Mesothelial cell of epicardium (in vitro differentiated cells): ENCODE data around the gene GHDC. TPM values are rescaled to one million over a fixed set of nuclear protein-coding genes. Genes with fewer than 3 reads are reported as not detected.

ENCODE experiments used
- DNase-seq, 2 experiments: peaks; one replicate each; pipeline ENCODE4 v3.0.0; 2021; ENCODE audit warnings: low spot score in 2 of 2; ENCODE audit not compliant: unreplicated experiment in 2 of 2
- H3K27ac Mint-ChIP-seq: 2 replicates; pipeline ENCODE4 v1.8.0; 2021; ENCODE audit warnings: mixed read lengths
- H3K27me3 Mint-ChIP-seq: 2 replicates; pipeline ENCODE4 v1.8.0; 2021; ENCODE audit warnings: low read depth, mixed read lengths
- H3K36me3 Mint-ChIP-seq: 2 replicates; pipeline ENCODE4 v1.8.0; 2021; ENCODE audit warnings: mixed read lengths
- H3K4me1 Mint-ChIP-seq: 2 replicates; pipeline ENCODE4 v1.8.0; 2021; ENCODE audit warnings: mixed read lengths
- H3K4me3 Mint-ChIP-seq: 2 replicates; pipeline ENCODE4 v1.8.0; 2021; ENCODE audit warnings: mild to moderate bottlenecking, moderate library complexity, mixed read lengths
- H3K9me3 Mint-ChIP-seq: 2 replicates; pipeline ENCODE4 v1.8.0; 2021; ENCODE audit warnings: mixed read lengths
- CTCF ChIP-seq: fragments of 200-600 bp; sonication (generic); IDR thresholded peaks from one replicate; pipeline ENCODE4 v1.5.0; 2021; ENCODE audit warnings: antibody characterized with exemption; ENCODE audit not compliant: unreplicated experiment
- total RNA-seq: library from RNA; stranded (reverse); gene quantifications from 3 replicates; pipeline ENCODE4 v1.2.1, GENCODE V29; 2021

Gene GHDC
- total RNA-seq, 1 donor from 2014 or later: 9.2 TPM

GRCh38 chr17:42193216-42193968 is 902 bp downstream of the GHDC start:
- Mint-ChIP-seq H3K27me3 (no peaks in the 10 kb centered on the region), H3K27ac (no peak overlapping the region), H3K9me3 (no peaks in the 10 kb centered on the region), H3K4me1 (peaks cover 10% of the 10 kb centered on the region), H3K36me3 (no peaks in the 10 kb centered on the region), H3K4me3 (peak overlapping the region; percentile 80)
- DNase-seq: no peak
- TF ChIP-seq CTCF: no peak

- no peak for TF ChIP-seq CTCF
- H3K4me3 Mint-ChIP-seq: no peak overlapping the region
- H3K36me3 Mint-ChIP-seq: no peaks in the 10 kb centered on the region
- H3K4me1 Mint-ChIP-seq: peaks cover 10% of the 10 kb centered on the region
- DNase-seq: no peak
- H3K27me3 Mint-ChIP-seq: no peaks in the 10 kb centered on the region
- H3K27ac Mint-ChIP-seq: no peak overlapping the region
- no peaks in the 10 kb centered on the region for H3K9me3 Mint-ChIP-seq
These were observed 1.8 kb downstream of the GHDC start for GRCh38 chr17:42192189-42193126.

GRCh38 chr17:42191275-42191608 is 3.1 kb downstream of the GHDC start:
- H3K27me3 Mint-ChIP-seq: peaks cover 6% of the 10 kb centered on the region
- no peak overlapping the region for H3K4me3 Mint-ChIP-seq
- H3K36me3 Mint-ChIP-seq: no peaks in the 10 kb centered on the region
- no peaks in the 10 kb centered on the region for H3K9me3 Mint-ChIP-seq
- no peak for DNase-seq
- no peak overlapping the region for H3K27ac Mint-ChIP-seq
- H3K4me1 Mint-ChIP-seq: peaks cover 10% of the 10 kb centered on the region
- no peak for TF ChIP-seq CTCF

GRCh38 chr17:42190491-42191274 is 3.6 kb downstream of the GHDC start:
- H3K4me3 Mint-ChIP-seq: no peak overlapping the region
- peaks cover 10% of the 10 kb centered on the region for H3K4me1 Mint-ChIP-seq
- no peaks in the 10 kb centered on the region for H3K36me3 Mint-ChIP-seq
- TF ChIP-seq CTCF: no peak
- no peaks in the 10 kb centered on the region for H3K9me3 Mint-ChIP-seq
- H3K27ac Mint-ChIP-seq: no peak overlapping the region
- peaks cover 12% of the 10 kb centered on the region for H3K27me3 Mint-ChIP-seq
- no peak for DNase-seq

GRCh38 chr17:42189651-42189965 is 4.7 kb downstream of the GHDC start:
- Mint-ChIP-seq H3K9me3 (no peaks in the 10 kb centered on the region), H3K27ac (no peak overlapping the region), H3K4me3 (no peak overlapping the region), H3K27me3 (peaks cover 23% of the 10 kb centered on the region), H3K4me1 (peaks cover 10% of the 10 kb centered on the region), H3K36me3 (no peaks in the 10 kb centered on the region)
- no peak for DNase-seq
- TF ChIP-seq CTCF: no peak
